ENCODE data around the gene TUB.

The TUB gene

GRCh38 chr11:8091721-8092120 lies 10.7 kb downstream of the TUB start:
- no peak for FAIRE-seq

GRCh38 chr11:8092587-8093424 lies 11.8 kb downstream of the TUB start:
- FAIRE-seq (no peak), DNase-seq (ENCODE audit: low spot score) (peak; percentile 43)

More at GRCh38 chr11:8091721-8092120, 10.7 kb downstream of the TUB start:
- no peak for DNase-seq (ENCODE audit: low spot score)

- DNase-seq (ENCODE audit: low spot score), result no peak
- FAIRE-seq, result no peak
These were observed 13.0 kb downstream of the TUB start for GRCh38 chr11:8093931-8094575.

GRCh38 chr11:8094656-8095055 lies 13.6 kb downstream of the TUB start:
- no peak for FAIRE-seq
- DNase-seq (ENCODE audit: low spot score), result peak; percentile 5

GRCh38 chr11:8095371-8095770 lies 14.4 kb downstream of the TUB start:
- no peak for FAIRE-seq

GRCh38 chr11:8095806-8096522 lies 15.0 kb downstream of the TUB start:
- DNase-seq (ENCODE audit: low spot score), result no peak
- FAIRE-seq, result no peak

More at GRCh38 chr11:8095371-8095770, 14.4 kb downstream of the TUB start:
- DNase-seq (ENCODE audit: low spot score), result no peak

- FAIRE-seq (no peak), DNase-seq (ENCODE audit: low spot score) (no peak)
These were observed 15.6 kb downstream of the TUB start for GRCh38 chr11:8096575-8096974.

- DNase-seq (ENCODE audit: low spot score) (no peak), FAIRE-seq (no peak)
These were observed 16.1 kb downstream of the TUB start for GRCh38 chr11:8097062-8097461.

- DNase-seq (ENCODE audit: low spot score), result no peak
- no peak for FAIRE-seq
These were observed 16.5 kb downstream of the TUB start for GRCh38 chr11:8097468-8097867.

- no peak for FAIRE-seq
These were observed 16.9 kb downstream of the TUB start for GRCh38 chr11:8097926-8098325.

GRCh38 chr11:8098361-8098760 lies 17.4 kb downstream of the TUB start:
- DNase-seq (ENCODE audit: low spot score), result no peak
- FAIRE-seq, result no peak

More at GRCh38 chr11:8097926-8098325, 16.9 kb downstream of the TUB start:
- DNase-seq (ENCODE audit: low spot score), result no peak

GRCh38 chr11:8098879-8099278 lies 17.9 kb downstream of the TUB start:
- no peak for DNase-seq (ENCODE audit: low spot score)

GRCh38 chr11:8099291-8099899 lies 18.4 kb downstream of the TUB start:
- no peak for FAIRE-seq

More at GRCh38 chr11:8098879-8099278, 17.9 kb downstream of the TUB start:
- FAIRE-seq, result no peak

GRCh38 chr11:8100158-8100557 lies 19.1 kb downstream of the TUB start:
- FAIRE-seq (no peak), DNase-seq (ENCODE audit: low spot score) (no peak)

More at GRCh38 chr11:8099291-8099899, 18.4 kb downstream of the TUB start:
- DNase-seq (ENCODE audit: low spot score), result peak; percentile 25

GRCh38 chr11:8100605-8101004 lies 19.6 kb downstream of the TUB start:
- FAIRE-seq (no peak), DNase-seq (ENCODE audit: low spot score) (no peak)

- DNase-seq (ENCODE audit: low spot score), result no peak
- FAIRE-seq, result no peak
These were observed 20.4 kb downstream of the TUB start for GRCh38 chr11:8101421-8101820.

GRCh38 chr11:8102296-8102915 lies 21.4 kb downstream of the TUB start:
- DNase-seq (ENCODE audit: low spot score) (no peak), FAIRE-seq (no peak)

GRCh38 chr11:8102965-8103364 lies 22.0 kb downstream of the TUB start:
- DNase-seq (ENCODE audit: low spot score), result no peak
- no peak for FAIRE-seq

GRCh38 chr11:8103909-8104308 lies 22.9 kb downstream of the TUB start:
- FAIRE-seq (no peak), DNase-seq (ENCODE audit: low spot score) (no peak)

GRCh38 chr11:8105133-8105532 lies 24.1 kb downstream of the TUB start:
- FAIRE-seq (no peak), DNase-seq (ENCODE audit: low spot score) (no peak)

- no peak for DNase-seq (ENCODE audit: low spot score)
- no peak for FAIRE-seq
These were observed 24.7 kb downstream of the TUB start for GRCh38 chr11:8105666-8106065.
